T-cell (primary cell): Measurements from ENCODE around the gene PSMB3. TPM values are rescaled to one million over a fixed set of nuclear protein-coding genes. Genes with fewer than 3 reads are reported as not detected.

ENCODE experiments used
- ATAC-seq, 4 experiments: fragments of 200-7000 bp in 3 of 4; fragments of 150-1000 bp in 1 of 4; cut with Tn5 transposase; replicated peaks in 1 of 4; 1 replicate in 3 of 4; 2 replicates in 1 of 4; pipeline ENCODE4 v1.10.0; 2021; ENCODE audit warnings: moderate library complexity in 3 of 4, mild to moderate bottlenecking in 2 of 4, moderate number of reproducible peaks in 1 of 4
- CTCF ChIA-PET, 2 donors: fragments of 300-600 bp; sonication (Branson Sonifier 250); formaldehyde crosslinking; loops; one replicate each; lab custom pipeline; 2022; ENCODE audit warnings: antibody characterized with exemption in 2 of 2; lab: Charles Lee
- POLR2A ChIA-PET, 2 donors: fragments of 300-600 bp; sonication (Branson Sonifier 250); formaldehyde crosslinking; loops; one replicate each; lab custom pipeline; 2022; ENCODE audit warnings: antibody characterized with exemption in 2 of 2; lab: Charles Lee
- DNase-seq, 35 experiments: peaks; one replicate each; pipeline versions ENCODE4 v3.0.0 to v3.0.0-alpha.2; 2013 to 2023
- H3K27ac ChIP-seq: one replicate; pipeline ENCODE4 v1.5.1; 2013; ENCODE audit warnings: low read length
- H3K27me3 ChIP-seq, 2 experiments: replicated peaks in 1 of 2; 1 replicate in 1 of 2; 2 replicates in 1 of 2; pipeline versions ENCODE4 v1.6.1 to v1.7.0; 2013; ENCODE audit warnings: low read length in 1 of 2, mixed read lengths in 1 of 2; ENCODE audit not compliant: control insufficient read depth in 2 of 2, insufficient read depth in 2 of 2; ENCODE audit errors: extremely low read depth in 1 of 2
- H3K36me3 ChIP-seq, 2 donors: 1 replicate in 1 of 2; 2 replicates in 1 of 2; pipeline versions ENCODE4 v1.6.1 to v1.7.0; 2013; ENCODE audit warnings: low read length in 1 of 2; ENCODE audit not compliant: control insufficient read depth in 2 of 2, insufficient read depth in 1 of 2; ENCODE audit errors: extremely low read depth in 1 of 2
- H3K4me1 ChIP-seq, 2 experiments: 1 replicate in 1 of 2; 2 replicates in 1 of 2; pipeline versions ENCODE4 v1.6.1 to v1.7.0; 2013; ENCODE audit warnings: low read length in 2 of 2, mixed read lengths in 1 of 2; ENCODE audit not compliant: insufficient read depth in 2 of 2, control insufficient read depth in 1 of 2; ENCODE audit errors: extremely low read depth in 1 of 2
- H3K4me3 ChIP-seq, 2 donors: 1 replicate in 1 of 2; 2 replicates in 1 of 2; pipeline versions ENCODE4 v1.5.1 to v1.7.0; 2013; ENCODE audit warnings: mild to moderate bottlenecking in 2 of 2, low read length in 1 of 2, moderate library complexity in 1 of 2; ENCODE audit not compliant: control insufficient read depth in 1 of 2; ENCODE audit errors: extremely low read depth in 1 of 2
- H3K9me3 ChIP-seq: 2 replicates; pipeline ENCODE4 v1.7.0; 2013
- H3K27ac Mint-ChIP-seq, 2 donors: one replicate each; pipeline ENCODE4 v1.8.0; 2020 to 2021; ENCODE audit warnings: mild to moderate bottlenecking in 2 of 2, mixed read lengths in 2 of 2
- H3K27me3 Mint-ChIP-seq, 2 donors: one replicate each; pipeline ENCODE4 v1.8.0; 2021 to 2022; ENCODE audit warnings: mixed read lengths in 2 of 2
- H3K36me3 Mint-ChIP-seq: one replicate; pipeline ENCODE4 v1.8.0; 2021; ENCODE audit warnings: mixed read lengths
- H3K4me1 Mint-ChIP-seq, 3 donors: one replicate each; pipeline ENCODE4 v1.8.0; 2020 to 2022; ENCODE audit warnings: mixed read lengths in 3 of 3, mild to moderate bottlenecking in 1 of 3
- H3K4me3 Mint-ChIP-seq, 3 donors: one replicate each; pipeline ENCODE4 v1.8.0; 2020 to 2022; ENCODE audit warnings: mild to moderate bottlenecking in 3 of 3, mixed read lengths in 3 of 3, moderate library complexity in 3 of 3
- H3K9me3 Mint-ChIP-seq, 3 donors: one replicate each; pipeline ENCODE4 v1.8.0; 2020 to 2022; ENCODE audit warnings: mixed read lengths in 3 of 3
- WGBS: methylation state at CpG from one replicate; pipeline ENCODE4 v1.1.5; 2013; ENCODE audit warnings: missing lambda C conversion rate; ENCODE audit not compliant: insufficient coverage; 5-methylcytosine and 5-hydroxymethylcytosine counted together
- total RNA-seq, 35 experiments: library from RNA in 6 of 35; stranded (reverse) in 6 of 35; fragments of 120-200 nt in 1 of 35; gene quantifications; one replicate each; pipeline versions ENCODE4 v1.2.1 to v1.2.4 and lab custom pipeline; 2013 to 2026

PSMB3 gene
- total RNA-seq, 5 donors from 2014 or later (not counting 1 experiment from before 2014, with no cell fraction given): 81.2 to 116 (median 104) TPM

DNA sequence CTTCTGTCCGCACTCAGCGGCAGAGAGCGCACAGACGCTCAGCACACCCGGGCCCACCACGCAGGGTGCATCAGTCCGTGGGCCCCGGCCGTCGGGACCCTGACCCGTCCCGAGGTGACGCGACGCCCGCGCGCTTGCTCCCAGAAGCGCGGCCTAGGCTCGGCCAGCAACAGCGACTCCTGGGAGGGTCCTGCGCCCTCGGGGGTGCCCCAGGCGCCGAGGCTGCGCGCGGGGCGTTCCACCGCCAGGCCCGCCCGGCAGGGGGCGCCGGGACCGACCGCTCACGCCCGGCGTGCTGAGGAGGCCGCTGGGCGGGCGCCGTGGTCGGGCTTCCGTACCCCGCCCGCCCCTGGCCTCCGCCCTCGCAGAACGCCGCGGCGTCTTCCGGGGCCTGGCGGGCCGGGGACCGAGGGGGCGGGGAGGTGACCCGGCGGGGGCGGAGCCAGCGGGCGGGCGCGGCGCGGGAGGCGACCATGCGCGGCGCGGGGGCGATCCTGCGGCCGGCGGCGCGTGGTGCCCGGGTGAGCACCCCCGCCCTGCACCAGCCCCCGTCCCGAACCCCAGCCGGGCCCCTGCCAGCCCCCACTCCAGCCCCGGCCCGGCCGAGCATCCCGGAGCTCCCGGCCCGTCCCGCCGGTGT is 22.5 kb upstream of the PSMB3 start, which contains the start of gene CISD3:
CISD3 (plus strand) TSS at position 456 of the 640 bp plus-strand sequence; CDS start at position 474, 18 bp downstream.
- Mint-ChIP-seq H3K4me3 (peak within 1 kb of the TSS; percentile 81 to 96 (median 86)), H3K4me1 (peaks cover 74 to 90% (median 85%) of the 10 kb centered on the region in 3 donors), H3K9me3 (no peaks in the 10 kb centered on the region), H3K27me3 (no peaks in the 10 kb centered on the region), H3K27ac (peak within 1 kb of the TSS; percentile 90 to 98), H3K36me3 (no peaks in the 10 kb centered on the region)
- under 1% methylated on average over 88 of the region's 92 CpGs for WGBS
- POLR2A ChIA-PET: interaction anchor here in 1 of 2 donors (0.6 kb wide), 1 partner anchor 25 kb away, joined by 3 read pairs; no protein-coding TSS in a partner anchor
- DNase-seq (peak; percentile 68 to 94 (median 80)), ATAC-seq (peak; percentile 81 to 85 (median 84))
- peaks cover 5 to 11% of the 10 kb centered on the region in 2 donors for H3K36me3 ChIP-seq
- H3K27ac ChIP-seq: peak within 1 kb of the TSS; percentile 93
- H3K4me3 ChIP-seq: peak within 1 kb of the TSS; percentile 65 to 82
- H3K4me1 ChIP-seq: peaks cover 25 to 92% of the 10 kb centered on the region in 2 experiments
- CTCF ChIA-PET: interaction anchor here (0.5 to 1.0 kb wide), 3 partner anchors 22 to 503 kb away, joined by 3 to 4 read pairs (median 3); partner anchors contain the start of gene PSMB3 (in 1 of the 2)
- H3K9me3 ChIP-seq: no peaks in the 10 kb centered on the region
- H3K27me3 ChIP-seq: no peaks in the 10 kb centered on the region

DNA sequence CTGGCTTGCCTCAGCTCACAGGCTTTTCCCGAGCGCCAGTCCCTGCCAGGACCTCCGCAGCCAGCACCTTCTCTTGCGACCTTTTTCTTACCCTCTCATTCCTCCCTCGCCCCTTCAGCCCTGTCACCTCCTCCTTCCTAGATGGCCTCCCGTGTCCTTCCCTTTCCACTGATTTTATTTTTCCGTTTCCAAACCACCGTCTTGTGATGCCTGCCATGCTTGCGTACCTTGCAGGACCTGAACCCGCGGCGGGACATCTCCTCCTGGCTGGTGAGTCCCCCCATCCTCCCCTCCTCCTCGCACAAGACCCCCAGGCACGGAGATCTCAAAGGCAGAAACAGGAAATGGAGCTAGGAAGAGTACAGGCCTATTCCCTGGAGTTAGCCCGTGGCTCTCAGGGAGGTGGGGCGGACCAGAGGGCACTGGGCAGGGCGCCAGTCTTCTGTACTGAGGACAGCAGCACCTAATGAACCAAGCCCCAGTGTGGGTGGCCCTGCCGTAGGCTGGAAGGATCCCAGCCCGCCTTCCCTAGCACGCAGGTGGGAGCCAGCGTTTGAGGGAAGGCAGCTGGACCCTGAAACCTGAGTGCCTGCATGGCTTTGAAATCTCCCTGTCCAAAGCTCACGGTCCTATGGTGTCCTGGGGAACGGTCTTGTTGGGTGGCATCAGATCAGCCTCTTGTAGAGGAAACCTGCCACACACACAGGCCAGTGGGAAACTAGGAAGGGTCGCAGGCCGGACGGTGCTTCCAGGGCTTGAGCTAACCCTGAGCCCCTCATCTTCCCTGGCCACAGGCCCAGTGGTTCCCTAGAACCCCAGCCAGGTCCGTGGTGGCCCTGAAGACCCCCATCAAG is 21.8 kb upstream of the PSMB3 start:
- ATAC-seq: no peak
- H3K27me3 Mint-ChIP-seq: no peaks in the 10 kb centered on the region
- WGBS: 23% methylated on average over 22 of the region's 27 CpGs
- peaks cover 71 to 88% (median 81%) of the 10 kb centered on the region in 3 donors for H3K4me1 Mint-ChIP-seq
- no peaks in the 10 kb centered on the region for H3K9me3 Mint-ChIP-seq
- peak overlapping the region; percentile 65 to 82 for H3K4me3 ChIP-seq
- H3K9me3 ChIP-seq: no peaks in the 10 kb centered on the region
- H3K4me3 Mint-ChIP-seq: peak overlapping the region; percentile 81 to 96 (median 86)
- no peaks in the 10 kb centered on the region for H3K36me3 Mint-ChIP-seq
- peak overlapping the region; percentile 68 for H3K27ac ChIP-seq
- peak in 1 of 35 experiments; percentile 44 for DNase-seq
- H3K27me3 ChIP-seq: no peaks in the 10 kb centered on the region
- ChIA-PET CTCF (interaction anchor here (0.6 to 1.3 kb wide), 4 partner anchors 16 to 173 kb away, joined by 3 to 4 read pairs (median 3); partner anchors contain the start of gene PSMB3 (in 1 of the 2)), POLR2A (interaction anchor here in 1 of 2 donors (0.5 to 0.6 kb wide), 2 partner anchors 24 to 61 kb away, joined by 3 to 5 read pairs; no protein-coding TSS in a partner anchor)
- peaks cover 4 to 8% of the 10 kb centered on the region in 2 donors for H3K36me3 ChIP-seq
- peak overlapping the region; percentile 85 to 98 for H3K27ac Mint-ChIP-seq
- peaks cover 22 to 91% of the 10 kb centered on the region in 2 experiments for H3K4me1 ChIP-seq

DNA sequence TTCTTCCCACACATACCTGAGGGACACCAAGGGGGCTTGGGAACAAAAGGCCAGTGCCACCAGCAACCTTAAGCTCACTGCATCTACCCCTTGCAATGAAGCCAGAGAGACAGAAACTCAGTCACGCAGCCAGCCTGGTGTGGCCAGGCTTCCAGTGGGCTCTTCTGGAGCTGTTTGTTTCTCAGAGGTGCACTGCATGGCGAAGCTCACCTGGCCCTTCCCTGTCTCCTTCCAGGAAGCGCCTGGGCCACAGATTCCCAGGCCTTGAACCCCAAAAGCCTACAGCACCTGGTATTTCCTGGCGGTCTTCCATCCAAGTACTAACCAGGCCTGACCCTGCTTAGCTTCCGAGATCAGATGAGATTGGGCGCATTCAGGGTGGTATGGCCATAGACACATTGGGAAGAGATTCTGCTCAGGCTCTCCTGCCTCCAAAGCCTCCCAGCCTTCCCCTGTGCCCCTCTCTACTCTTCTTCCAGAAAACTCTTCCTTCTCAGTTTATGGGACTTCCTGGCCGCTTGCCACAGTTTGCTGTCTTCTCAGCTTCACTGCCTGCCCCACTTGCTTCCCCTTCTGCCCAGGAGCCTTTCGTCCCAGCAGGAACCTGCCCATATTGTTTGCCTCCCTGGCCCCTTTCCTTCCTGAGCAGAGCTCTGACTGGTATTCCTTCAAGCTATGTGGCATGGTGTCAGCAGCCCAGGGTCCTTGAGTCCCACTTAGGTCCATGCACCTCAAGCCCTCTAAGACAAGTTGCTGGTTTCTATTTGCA is 20.8 kb upstream of the PSMB3 start:
- 88% methylated on average over 7 of the region's 8 CpGs for WGBS
- no peak for DNase-seq

DNA sequence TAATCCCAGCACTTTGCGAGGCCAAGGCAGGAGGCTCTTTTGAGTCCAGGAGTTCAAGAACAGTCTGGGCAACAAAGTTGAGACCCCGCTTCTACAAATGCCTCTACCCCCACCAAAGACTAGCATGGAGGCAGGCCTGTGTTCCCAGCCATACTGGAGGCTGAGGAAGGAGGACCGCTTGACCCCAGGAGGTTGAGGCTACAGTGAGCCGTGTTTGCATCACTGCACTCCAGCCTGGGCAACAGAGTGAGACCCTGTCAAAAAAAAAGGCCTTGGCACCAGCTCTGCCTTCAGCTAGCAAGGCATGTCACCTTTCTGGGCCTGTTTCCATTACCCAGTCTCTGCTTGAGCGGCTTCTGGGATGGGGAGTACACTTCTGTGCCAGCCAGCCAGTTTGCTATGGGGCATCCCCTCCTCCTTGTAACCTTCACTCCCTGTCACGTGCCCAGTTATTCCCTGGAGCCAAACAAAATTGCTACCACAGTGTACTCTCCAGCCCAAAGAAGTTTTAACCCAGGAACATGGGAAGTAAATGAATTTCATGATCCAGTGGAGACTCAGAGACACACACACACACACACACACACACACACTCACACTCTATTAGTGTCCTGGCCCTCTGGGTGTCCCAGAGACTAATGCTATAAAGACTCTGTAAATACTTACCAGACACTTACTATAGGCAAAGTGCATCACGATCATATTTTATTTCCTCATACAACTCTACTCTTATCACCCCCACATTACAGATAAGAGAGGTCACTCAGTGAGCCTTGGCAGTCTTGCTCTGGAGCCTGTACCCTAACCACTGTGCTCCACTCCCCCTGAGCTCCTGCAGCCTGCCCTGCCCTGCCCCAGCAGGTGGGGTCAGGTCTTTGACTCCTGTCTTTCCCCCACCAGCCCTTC is 19.9 kb upstream of the PSMB3 start:
- no peaks in the 10 kb centered on the region for H3K27me3 Mint-ChIP-seq
- DNase-seq: no peak
- no peaks in the 10 kb centered on the region for H3K9me3 Mint-ChIP-seq
- peak overlapping the region; percentile 82 to 85 for H3K27ac Mint-ChIP-seq
- peak overlapping the region; percentile 81 to 96 (median 86) for H3K4me3 Mint-ChIP-seq
- POLR2A ChIA-PET: interaction anchor here in 1 of 2 donors (0.6 kb wide), 1 partner anchor 26 kb away, joined by 3 read pairs; no protein-coding TSS in a partner anchor
- CTCF ChIA-PET: interaction anchor here in 1 of 2 donors (1.0 kb wide), 1 partner anchor 48 kb away, joined by 3 read pairs; no protein-coding TSS in a partner anchor
- no peaks in the 10 kb centered on the region for H3K36me3 Mint-ChIP-seq
- Histone ChIP-seq H3K27ac (no peak overlapping the region), H3K4me3 (no peak overlapping the region), H3K9me3 (no peaks in the 10 kb centered on the region), H3K27me3 (no peaks in the 10 kb centered on the region), H3K36me3 (peaks cover 4 to 8% of the 10 kb centered on the region in 2 donors), H3K4me1 (peaks cover 12 to 73% of the 10 kb centered on the region in 2 experiments)
- WGBS: 86% methylated on average over 2 of the region's 7 CpGs
- no peak for ATAC-seq
- H3K4me1 Mint-ChIP-seq: peaks cover 55 to 71% (median 65%) of the 10 kb centered on the region in 3 donors

More for the DNA sequence above, 20.8 kb upstream of the PSMB3 start:
- Mint-ChIP-seq H3K4me1 (peaks cover 64 to 80% (median 74%) of the 10 kb centered on the region in 3 donors), H3K9me3 (no peaks in the 10 kb centered on the region), H3K36me3 (no peaks in the 10 kb centered on the region), H3K4me3 (peak overlapping the region; percentile 81 to 96 (median 86)), H3K27me3 (no peaks in the 10 kb centered on the region), H3K27ac (peak overlapping the region; percentile 82 to 85)
- Histone ChIP-seq H3K27ac (peak overlapping the region; percentile 68), H3K36me3 (peaks cover 4 to 8% of the 10 kb centered on the region in 2 donors), H3K9me3 (no peaks in the 10 kb centered on the region), H3K4me1 (peaks cover 21 to 82% of the 10 kb centered on the region in 2 experiments), H3K27me3 (no peaks in the 10 kb centered on the region), H3K4me3 (peak overlapping the region; percentile 65 to 82)
- no peak for ATAC-seq
- ChIA-PET POLR2A (interaction anchor here in 1 of 2 donors (0.5 to 0.6 kb wide), 3 partner anchors 25 to 157 kb away, joined by 3 to 5 read pairs (median 4); no protein-coding TSS in a partner anchor), CTCF (interaction anchor here (0.6 to 1.3 kb wide), 2 partner anchors 15 to 174 kb away, joined by 3 to 4 read pairs; no protein-coding TSS in a partner anchor)
